Measurements from ENCODE around the gene GLI3. TPM values are rescaled to one million over a fixed set of nuclear protein-coding genes. Genes with fewer than 3 reads are reported as not detected.

GLI3 gene
- total and polyA plus RNA-seq, 10 of the 15 experiments (the other 5 are each of a cell fraction or from before 2014, with no cell fraction given) = 0.01 TPM; not detected in 8

DNA sequence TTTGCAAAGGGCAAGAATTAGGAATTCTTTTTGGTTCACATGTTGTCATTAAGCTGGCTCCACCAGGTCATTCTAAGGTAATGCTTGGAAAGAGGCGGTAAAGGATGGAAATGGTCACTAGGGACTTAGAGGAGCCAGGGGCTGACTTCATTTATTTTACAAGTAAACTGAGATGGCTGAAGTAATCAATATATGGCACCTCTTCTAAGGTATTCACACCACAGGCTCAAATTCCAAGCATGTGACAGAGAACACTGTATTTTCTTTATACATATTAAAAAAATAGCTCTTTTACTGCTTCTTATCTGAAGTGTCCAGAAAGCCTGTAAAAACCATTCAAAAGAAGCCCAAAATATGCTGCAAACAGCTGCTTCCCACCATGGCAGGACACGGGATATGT, 239.0 kb downstream of the GLI3 start (continued):
- no peak for TF ChIP-seq RELA (IDR thresholded peaks at IDR 0.05; ENCODE audit: borderline replicate concordance, partially characterized antibody)
- no peak for TF ChIP-seq JUNB (IDR thresholded peaks at IDR 0.05)
- TF ChIP-seq, protein P1, sequence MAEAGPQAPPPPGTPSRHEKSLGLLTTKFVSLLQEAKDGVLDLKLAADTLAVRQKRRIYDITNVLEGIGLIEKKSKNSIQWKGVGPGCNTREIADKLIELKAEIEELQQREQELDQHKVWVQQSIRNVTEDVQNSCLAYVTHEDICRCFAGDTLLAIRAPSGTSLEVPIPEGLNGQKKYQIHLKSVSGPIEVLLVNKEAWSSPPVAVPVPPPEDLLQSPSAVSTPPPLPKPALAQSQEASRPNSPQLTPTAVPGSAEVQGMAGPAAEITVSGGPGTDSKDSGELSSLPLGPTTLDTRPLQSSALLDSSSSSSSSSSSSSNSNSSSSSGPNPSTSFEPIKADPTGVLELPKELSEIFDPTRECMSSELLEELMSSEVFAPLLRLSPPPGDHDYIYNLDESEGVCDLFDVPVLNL (IDR thresholded peaks at IDR 0.05; ENCODE audit: low read depth, low read length) = no peak
- TF ChIP-seq EP300 (IDR thresholded peaks at IDR 0.05; ENCODE audit: borderline replicate concordance in 1 of 2, control insufficient read depth in 1 of 2, low read depth in 2 of 2, low read length in 2 of 2) = no peak
- no peak for TF ChIP-seq SREBF1 (IDR thresholded peaks at IDR 0.05; ENCODE audit: low read length)

DNA sequence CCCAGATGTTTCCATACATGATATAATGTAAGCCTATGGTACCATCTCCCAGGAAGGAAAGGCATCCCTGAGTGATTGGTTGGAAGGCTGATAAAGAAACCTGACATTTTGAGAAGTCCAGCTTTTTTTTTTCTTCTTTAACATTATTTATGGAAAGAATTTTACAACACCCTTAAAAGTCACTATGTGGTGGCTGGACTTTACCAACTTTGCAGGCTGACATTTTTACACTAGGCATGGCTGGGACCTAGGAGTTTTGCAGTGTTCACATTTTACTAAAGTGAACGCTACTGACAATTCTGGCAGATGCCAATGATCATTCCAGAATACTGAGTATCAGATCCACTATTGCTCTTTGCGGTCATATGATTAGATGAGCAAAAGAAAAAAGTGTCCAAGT, 239.9 kb downstream of the GLI3 start:
- CTCF ChIA-PET = interaction anchor here (1.3 to 1.7 kb wide), 3 partner anchors 18 to 57 kb away, joined by 3 to 9 read pairs (median 3); no protein-coding TSS in a partner anchor
- in situ Hi-C loops (cut with MboI) = no loop called here
- TF ChIP-seq NFYA (IDR thresholded peaks at IDR 0.05; ENCODE audit: borderline replicate concordance, low read depth, low read length) = no peak
- TF ChIP-seq, protein P2, sequence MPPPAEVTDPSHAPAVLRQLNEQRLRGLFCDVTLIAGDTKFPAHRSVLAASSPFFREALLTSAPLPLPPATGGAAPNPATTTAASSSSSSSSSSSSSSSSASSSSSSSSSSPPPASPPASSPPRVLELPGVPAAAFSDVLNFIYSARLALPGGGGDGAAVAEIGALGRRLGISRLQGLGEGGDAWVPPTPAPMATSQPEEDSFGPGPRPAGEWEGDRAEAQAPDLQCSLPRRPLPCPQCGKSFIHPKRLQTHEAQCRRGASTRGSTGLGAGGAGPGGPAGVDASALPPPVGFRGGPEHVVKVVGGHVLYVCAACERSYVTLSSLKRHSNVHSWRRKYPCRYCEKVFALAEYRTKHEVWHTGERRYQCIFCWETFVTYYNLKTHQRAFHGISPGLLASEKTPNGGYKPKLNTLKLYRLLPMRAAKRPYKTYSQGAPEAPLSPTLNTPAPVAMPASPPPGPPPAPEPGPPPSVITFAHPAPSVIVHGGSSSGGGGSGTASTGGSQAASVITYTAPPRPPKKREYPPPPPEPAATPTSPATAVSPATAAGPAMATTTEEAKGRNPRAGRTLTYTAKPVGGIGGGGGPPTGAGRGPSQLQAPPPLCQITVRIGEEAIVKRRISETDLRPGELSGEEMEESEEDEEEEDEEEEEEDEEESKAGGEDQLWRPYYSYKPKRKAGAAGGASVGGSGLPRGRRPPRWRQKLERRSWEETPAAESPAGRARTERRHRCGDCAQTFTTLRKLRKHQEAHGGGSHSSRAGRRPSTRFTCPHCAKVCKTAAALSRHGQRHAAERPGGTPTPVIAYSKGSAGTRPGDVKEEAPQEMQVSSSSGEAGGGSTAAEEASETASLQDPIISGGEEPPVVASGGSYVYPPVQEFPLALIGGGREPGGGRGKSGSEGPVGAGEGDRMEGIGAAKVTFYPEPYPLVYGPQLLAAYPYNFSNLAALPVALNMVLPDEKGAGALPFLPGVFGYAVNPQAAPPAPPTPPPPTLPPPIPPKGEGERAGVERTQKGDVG (CRISPR knock-in tag; IDR thresholded peaks at IDR 0.05) = no peak
- no peak for TF ChIP-seq TAF1 (IDR thresholded peaks at IDR 0.05; ENCODE audit: borderline replicate concordance, low read depth, low read length)
- TF ChIP-seq, protein P3, sequence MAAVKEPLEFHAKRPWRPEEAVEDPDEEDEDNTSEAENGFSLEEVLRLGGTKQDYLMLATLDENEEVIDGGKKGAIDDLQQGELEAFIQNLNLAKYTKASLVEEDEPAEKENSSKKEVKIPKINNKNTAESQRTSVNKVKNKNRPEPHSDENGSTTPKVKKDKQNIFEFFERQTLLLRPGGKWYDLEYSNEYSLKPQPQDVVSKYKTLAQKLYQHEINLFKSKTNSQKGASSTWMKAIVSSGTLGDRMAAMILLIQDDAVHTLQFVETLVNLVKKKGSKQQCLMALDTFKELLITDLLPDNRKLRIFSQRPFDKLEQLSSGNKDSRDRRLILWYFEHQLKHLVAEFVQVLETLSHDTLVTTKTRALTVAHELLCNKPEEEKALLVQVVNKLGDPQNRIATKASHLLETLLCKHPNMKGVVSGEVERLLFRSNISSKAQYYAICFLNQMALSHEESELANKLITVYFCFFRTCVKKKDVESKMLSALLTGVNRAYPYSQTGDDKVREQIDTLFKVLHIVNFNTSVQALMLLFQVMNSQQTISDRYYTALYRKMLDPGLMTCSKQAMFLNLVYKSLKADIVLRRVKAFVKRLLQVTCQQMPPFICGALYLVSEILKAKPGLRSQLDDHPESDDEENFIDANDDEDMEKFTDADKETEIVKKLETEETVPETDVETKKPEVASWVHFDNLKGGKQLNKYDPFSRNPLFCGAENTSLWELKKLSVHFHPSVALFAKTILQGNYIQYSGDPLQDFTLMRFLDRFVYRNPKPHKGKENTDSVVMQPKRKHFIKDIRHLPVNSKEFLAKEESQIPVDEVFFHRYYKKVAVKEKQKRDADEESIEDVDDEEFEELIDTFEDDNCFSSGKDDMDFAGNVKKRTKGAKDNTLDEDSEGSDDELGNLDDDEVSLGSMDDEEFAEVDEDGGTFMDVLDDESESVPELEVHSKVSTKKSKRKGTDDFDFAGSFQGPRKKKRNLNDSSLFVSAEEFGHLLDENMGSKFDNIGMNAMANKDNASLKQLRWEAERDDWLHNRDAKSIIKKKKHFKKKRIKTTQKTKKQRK (IDR thresholded peaks at IDR 0.05; ENCODE audit: low read depth, low read length) = no peak
- no peak for TF ChIP-seq TCF7 (IDR thresholded peaks at IDR 0.05; ENCODE audit: borderline replicate concordance)
- no peak for TF ChIP-seq CREB1 (IDR thresholded peaks at IDR 0.05; ENCODE audit: low read depth)
- TF ChIP-seq BCL3 (IDR thresholded peaks at IDR 0.05; ENCODE audit: borderline replicate concordance, insufficient read depth, low read depth, low read length, poor library complexity, severe bottlenecking) = no peak
- TF ChIP-seq LARP7 (IDR thresholded peaks at IDR 0.05) = no peak

More for the DNA sequence above, 239.9 kb downstream of the GLI3 start:
- no peak overlapping the region for H3K4me3 ChIP-seq
- 42% methylated on average over 2 of the region's 2 CpGs for WGBS (ENCODE audit: insufficient coverage, insufficient replicate concordance, low lambda C conversion rate, missing lambda C conversion rate)
- no peak overlapping the region for H3K9ac ChIP-seq (ENCODE audit: control insufficient read depth, insufficient read depth, low read length)
- DNase-seq (ENCODE audit: low read depth, low spot score) = no peak
- H3K27ac ChIP-seq (ENCODE audit: control insufficient read depth, insufficient read depth) = no peak overlapping the region
- SMC1A ChIA-PET (ENCODE audit: uncharacterized antibody, unreplicated experiment) = interaction anchor here (0.6 to 1.3 kb wide), 2 partner anchors 21 to 882 kb away, joined by 3 read pairs; no protein-coding TSS in a partner anchor
- no peaks in the 10 kb centered on the region for H3K4me1 ChIP-seq (ENCODE audit: control insufficient read depth, insufficient read depth, low read length)
- no peak for FAIRE-seq
- H4K20me1 ChIP-seq (ENCODE audit: control insufficient read depth, insufficient read depth) = no peaks in the 10 kb centered on the region
- no peaks in the 10 kb centered on the region for H3K36me3 ChIP-seq (ENCODE audit: control insufficient read depth in 2 of 2, insufficient read depth in 2 of 2, low read length in 1 of 2)
- no TSS peak for BruUV-seq (replicated peaks)
- ATAC-seq = no peak
- no peak overlapping the region for H3K4me2 ChIP-seq (ENCODE audit: control insufficient read depth, insufficient read depth)
- H3K27me3 ChIP-seq (replicated peaks in 1 of 2; ENCODE audit: control insufficient read depth in 2 of 2, insufficient read depth in 2 of 2, low read length in 1 of 2) = no peaks in the 10 kb centered on the region
- RAD21 ChIA-PET (ENCODE audit: unreplicated experiment) = no interaction called here
- intact Hi-C loops (cut with micrococcal nuclease; ENCODE audit: unreplicated experiment) = no loop called here
- POLR2A ChIA-PET = no interaction called here
- H3K79me2 ChIP-seq (ENCODE audit: control insufficient read depth, insufficient read depth, low read length) = no peaks in the 10 kb centered on the region
- no peak overlapping the region for H2AFZ ChIP-seq (ENCODE audit: control insufficient read depth, low read depth, low read length)
- no peaks in the 10 kb centered on the region for H3K9me3 ChIP-seq (replicated peaks; ENCODE audit: control insufficient read depth, insufficient read depth, low read length)

All from GM12878 (cell line).